NB4 (cell line): ENCODE results near the gene JCHAIN.

Source experiments
- DNase-seq: peaks from one replicate; pipeline ENCODE4 v3.0.0; 2010; ENCODE audit warnings: low read depth
- H3K4me3 ChIP-seq: one replicate; pipeline ENCODE4 v1.5.1; 2011; ENCODE audit warnings: mild to moderate bottlenecking, low read depth, low read length, moderate library complexity
- MYC ChIP-seq: IDR thresholded peaks from 2 replicates; pipeline ENCODE4 v1.6.1; 2011; ENCODE audit warnings: low read depth, low read length
- POLR2A ChIP-seq: IDR thresholded peaks from 2 replicates; pipeline ENCODE4 v1.6.1; 2011; ENCODE audit warnings: mild to moderate bottlenecking; ENCODE audit not compliant: insufficient read length; ENCODE audit errors: extremely low read depth
- TF ChIP-seq, protein P1 (sequence below): IDR thresholded peaks from one replicate; pipeline ENCODE4 v1.5.1; 2012; ENCODE audit warnings: low read depth, low read length
- TF ChIP-seq, protein P2 (sequence below): IDR thresholded peaks from 2 replicates; pipeline ENCODE4 v1.6.1; 2011; ENCODE audit warnings: low read depth, low read length

Gene JCHAIN

DNA sequence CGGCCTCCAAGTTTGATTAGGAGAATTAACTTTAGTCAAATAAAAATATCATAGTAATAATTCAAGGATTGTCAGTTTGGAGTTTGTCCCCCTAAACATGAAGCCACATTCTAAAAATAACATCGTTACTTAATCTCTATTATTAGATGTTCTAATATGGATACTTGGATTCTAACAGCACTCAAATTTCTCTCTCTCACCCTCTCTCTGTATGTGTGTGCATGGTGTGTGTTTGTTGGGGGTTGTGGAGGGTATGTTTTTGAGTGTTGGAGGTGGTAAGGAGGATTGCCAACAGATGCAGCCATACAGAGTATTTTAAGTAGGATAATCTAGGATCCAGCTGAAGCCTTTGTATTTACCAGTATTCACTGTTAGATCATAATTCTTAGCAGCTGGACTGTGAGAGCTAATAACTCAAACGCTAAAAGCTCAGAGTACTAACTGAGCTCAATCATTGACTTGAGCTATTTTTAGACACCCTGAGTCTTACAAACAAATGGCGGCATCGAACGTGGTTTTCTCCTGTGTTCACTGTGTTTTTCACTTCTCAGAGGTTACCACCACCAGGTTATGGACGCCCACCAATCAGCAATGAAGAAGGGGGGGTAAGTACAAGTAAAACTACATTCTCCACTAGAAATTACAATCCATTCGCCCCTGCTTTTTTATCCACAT lies 28.9 kb downstream of the JCHAIN start:
- TF ChIP-seq, protein P1, sequence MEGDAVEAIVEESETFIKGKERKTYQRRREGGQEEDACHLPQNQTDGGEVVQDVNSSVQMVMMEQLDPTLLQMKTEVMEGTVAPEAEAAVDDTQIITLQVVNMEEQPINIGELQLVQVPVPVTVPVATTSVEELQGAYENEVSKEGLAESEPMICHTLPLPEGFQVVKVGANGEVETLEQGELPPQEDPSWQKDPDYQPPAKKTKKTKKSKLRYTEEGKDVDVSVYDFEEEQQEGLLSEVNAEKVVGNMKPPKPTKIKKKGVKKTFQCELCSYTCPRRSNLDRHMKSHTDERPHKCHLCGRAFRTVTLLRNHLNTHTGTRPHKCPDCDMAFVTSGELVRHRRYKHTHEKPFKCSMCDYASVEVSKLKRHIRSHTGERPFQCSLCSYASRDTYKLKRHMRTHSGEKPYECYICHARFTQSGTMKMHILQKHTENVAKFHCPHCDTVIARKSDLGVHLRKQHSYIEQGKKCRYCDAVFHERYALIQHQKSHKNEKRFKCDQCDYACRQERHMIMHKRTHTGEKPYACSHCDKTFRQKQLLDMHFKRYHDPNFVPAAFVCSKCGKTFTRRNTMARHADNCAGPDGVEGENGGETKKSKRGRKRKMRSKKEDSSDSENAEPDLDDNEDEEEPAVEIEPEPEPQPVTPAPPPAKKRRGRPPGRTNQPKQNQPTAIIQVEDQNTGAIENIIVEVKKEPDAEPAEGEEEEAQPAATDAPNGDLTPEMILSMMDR = no peak
- TF ChIP-seq POLR2A (no peak), MYC (no peak)
- TF ChIP-seq, protein P2, sequence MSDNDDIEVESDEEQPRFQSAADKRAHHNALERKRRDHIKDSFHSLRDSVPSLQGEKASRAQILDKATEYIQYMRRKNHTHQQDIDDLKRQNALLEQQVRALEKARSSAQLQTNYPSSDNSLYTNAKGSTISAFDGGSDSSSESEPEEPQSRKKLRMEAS = no peak
- H3K4me3 ChIP-seq = no peak overlapping the region
- no peak for DNase-seq

DNA sequence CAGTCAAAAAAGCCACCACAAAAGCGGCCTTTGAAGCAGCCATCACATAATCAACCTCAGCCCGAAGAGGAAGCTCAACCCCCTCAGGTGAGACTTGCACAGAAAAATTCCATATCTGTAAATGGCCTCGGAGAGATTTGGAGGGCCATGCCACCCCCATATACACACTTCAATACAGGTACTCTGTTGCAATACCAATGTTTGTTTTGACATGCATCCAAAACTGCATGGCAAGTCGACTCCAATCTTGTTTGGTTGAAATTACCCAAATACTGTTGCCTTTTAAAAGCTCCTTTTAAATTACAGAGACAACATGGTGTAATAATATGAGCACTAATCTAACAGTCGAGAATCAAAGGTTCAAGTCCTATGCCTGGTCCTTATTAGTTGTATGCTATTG lies 31.8 kb downstream of the JCHAIN start:
- no peak for DNase-seq
- no peak overlapping the region for H3K4me3 ChIP-seq
- no peak for TF ChIP-seq POLR2A

DNA sequence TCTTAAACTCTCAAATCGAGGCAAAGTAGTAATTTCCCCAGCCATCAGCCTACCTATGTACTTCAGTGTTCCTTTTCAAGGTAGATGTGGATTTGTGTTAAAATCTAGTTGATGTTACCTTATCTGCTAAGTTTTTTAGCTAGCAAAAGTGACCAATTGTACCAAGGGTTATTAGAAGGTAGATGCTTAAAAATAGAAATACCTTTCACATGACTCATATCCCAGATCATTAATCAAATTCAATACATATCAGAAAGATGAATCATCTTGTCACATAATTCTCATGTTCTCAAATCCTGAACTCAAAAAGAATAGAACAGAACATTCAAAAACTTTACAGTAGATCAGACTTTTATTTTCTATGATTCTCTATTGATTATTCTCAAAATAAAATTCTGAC lies 34.3 kb downstream of the JCHAIN start:
- DNase-seq = no peak
- TF ChIP-seq, protein P1 = no peak
- TF ChIP-seq MYC (no peak), POLR2A (no peak)
- TF ChIP-seq, protein P2 = no peak

DNA sequence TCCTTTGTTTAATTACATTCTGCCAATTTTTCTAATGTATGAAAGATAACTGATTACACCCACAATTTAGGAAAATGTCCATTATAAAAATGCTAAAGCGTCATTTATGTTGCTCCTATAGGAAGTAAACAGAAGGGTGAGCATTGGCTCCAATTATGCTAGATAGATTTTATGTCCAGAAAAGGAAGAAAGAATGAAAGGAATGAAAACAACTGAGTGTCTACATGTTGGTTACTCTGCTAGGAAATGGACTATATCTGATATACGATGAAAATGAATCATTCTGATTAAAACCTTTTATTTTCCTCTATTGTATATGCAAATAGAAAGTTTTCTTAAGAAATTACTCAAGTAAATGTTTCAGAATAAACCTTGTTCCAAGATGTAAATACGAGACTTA lies 36.1 kb downstream of the JCHAIN start:
- DNase-seq = no peak
- TF ChIP-seq POLR2A = no peak
- TF ChIP-seq, protein P2 = no peak
- TF ChIP-seq, protein P1 = no peak
- no peak for TF ChIP-seq MYC
- H3K4me3 ChIP-seq = no peak overlapping the region

More for the DNA sequence above, 34.3 kb downstream of the JCHAIN start:
- no peak overlapping the region for H3K4me3 ChIP-seq

DNA sequence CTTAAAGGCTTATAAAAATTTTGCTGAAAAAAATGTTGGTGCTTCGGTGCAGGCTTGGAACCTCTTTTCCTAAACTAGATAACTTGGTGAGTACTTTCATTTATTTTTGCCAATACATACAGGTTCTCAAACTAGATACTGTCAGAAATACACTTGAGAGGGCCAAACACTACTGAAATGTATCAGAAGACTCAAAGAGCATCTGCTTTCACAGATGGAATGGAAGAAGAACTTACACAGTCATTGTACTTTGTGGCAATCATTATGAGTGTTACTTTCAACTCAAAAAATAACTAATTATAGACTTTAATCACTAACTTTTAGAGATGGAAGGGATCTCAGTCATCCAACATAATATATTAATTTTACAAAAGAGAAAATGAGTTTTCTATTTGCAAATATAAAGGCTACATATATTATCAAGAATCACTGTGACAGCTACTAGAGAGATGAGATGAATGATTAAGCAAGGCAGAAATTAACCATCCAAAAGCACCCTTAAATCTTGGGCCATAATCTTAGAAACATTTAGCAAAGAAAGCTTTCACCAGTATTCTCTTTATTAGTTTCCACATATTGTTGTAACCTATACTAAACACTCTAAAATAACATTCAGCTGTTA lies 36.7 kb downstream of the JCHAIN start:
- DNase-seq = no peak
- TF ChIP-seq MYC = no peak
- TF ChIP-seq, protein P2 = no peak
- TF ChIP-seq, protein P1 = no peak
- H3K4me3 ChIP-seq = no peak overlapping the region

DNA sequence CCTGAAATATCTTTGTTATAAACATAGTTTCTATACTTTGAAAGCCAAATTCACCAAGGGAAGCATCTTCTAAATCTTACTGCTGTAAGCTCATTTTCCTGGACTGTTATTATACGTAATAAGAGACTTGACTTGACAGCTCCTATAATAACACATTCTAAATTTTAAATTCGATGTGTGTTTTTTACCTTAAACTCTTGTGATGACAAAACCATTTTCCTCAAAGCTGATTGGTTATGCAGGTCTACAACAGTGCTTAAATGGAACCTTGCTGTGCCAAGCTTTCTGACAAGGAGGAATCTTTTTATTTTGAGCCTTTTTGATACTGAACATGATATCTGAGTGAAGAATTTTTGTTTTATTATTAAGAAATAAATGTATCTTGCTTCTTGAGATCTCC lies 37.9 kb downstream of the JCHAIN start, which contains the start of gene ENAM:
TSS of gene ENAM (plus strand) at position 301 of the 400 bp plus-strand sequence. CDS start 757 bp downstream, outside the sequence.
- H3K4me3 ChIP-seq = no peak within 1 kb of the TSS
- TF ChIP-seq, protein P2 = no peak
- TF ChIP-seq MYC (no peak), POLR2A (no peak)
- TF ChIP-seq, protein P1 = no peak
- no peak for DNase-seq
